GM21526 (cell line): Measurements from ENCODE around the gene KRT75.
"Not testable (repeated sequence)": the region's sequence is repeated elsewhere in the genome, so short reads cannot be mapped to it uniquely, and the experiment has no call there.

Experiments used
- ATAC-seq: cut with Tn5 transposase; IDR thresholded peaks from one replicate; pipeline ENCODE4 v1.9.1; 2021; ENCODE audit warnings: moderate library complexity; ENCODE audit not compliant: unreplicated experiment, low FRiP score

The KRT75 gene

DNA sequence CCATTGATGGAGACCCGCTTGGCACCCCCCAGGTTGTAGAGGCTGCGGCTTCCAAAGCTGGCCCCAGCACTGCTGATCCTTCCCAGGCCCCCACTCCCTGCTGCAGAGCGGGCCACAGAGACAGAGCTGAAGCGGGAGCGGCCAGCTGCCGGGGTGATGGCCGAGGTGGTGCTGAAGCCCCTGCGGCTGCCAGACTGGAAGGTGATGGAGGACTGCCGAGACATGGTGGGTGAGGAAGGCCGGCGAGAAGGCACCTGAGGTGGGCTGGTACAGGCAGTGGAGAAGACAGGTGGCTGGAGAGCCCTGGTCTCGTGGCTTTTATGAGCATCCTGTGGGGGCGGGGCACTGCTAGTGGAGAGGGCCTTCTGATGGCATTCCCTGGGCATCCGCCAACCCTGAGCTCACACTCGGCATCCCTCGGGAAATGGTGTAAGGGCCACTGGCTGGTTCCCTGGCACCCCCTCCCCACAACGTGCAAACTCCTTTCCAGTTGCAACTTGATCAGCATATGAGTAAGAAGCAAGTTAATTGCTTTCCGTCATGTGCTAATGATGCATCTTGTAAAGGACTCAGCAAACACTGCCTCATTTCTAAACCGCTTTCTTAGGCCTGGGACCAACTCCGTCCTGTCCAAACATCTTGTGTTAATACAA, at the start of gene KRT75:
Gene KRT75 (minus strand): TSS at position 291 of the 653 bp plus-strand sequence. CDS start 67 bp downstream, at position 224.
- no peak for ATAC-seq

GRCh38 chr12:52480073-52480472, 45.9 kb upstream of the KRT75 start:
- no peak for ATAC-seq

GRCh38 chr12:52477651-52478050, 43.5 kb upstream of the KRT75 start:
- no peak for ATAC-seq

GRCh38 chr12:52474212-52474611, 40.0 kb upstream of the KRT75 start:
- ATAC-seq = no peak

- no peak for ATAC-seq
Measured at GRCh38 chr12:52473768-52474167, 39.6 kb upstream of the KRT75 start, which contains the start of gene KRT6C. Gene KRT6C, minus strand, starts transcription at chr12:52473805. Its CDS starts 68 bp downstream, at chr12:52473737.

DNA sequence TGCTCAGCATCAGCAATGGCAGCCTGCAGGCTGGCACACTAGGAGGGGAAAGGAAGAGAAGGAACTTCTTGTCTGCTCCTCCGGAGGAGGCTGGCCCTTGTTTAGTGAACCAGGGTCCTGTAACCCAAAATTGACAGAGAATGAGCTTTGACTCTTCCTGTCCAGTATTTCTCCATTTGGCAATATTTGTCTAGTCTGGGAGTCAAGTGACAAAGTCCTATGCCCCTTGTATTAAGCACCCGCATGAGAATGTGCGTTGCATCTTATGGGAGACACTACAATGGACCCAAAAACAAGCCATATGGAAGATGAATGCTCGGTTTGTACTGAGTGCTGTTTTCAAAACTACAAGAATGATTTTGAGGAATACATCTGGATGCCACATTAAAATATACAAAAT, 35.7 kb upstream of the KRT75 start:
- ATAC-seq = no peak

- no peak for ATAC-seq
Measured at GRCh38 chr12:52464897-52465296, 30.7 kb upstream of the KRT75 start.

DNA sequence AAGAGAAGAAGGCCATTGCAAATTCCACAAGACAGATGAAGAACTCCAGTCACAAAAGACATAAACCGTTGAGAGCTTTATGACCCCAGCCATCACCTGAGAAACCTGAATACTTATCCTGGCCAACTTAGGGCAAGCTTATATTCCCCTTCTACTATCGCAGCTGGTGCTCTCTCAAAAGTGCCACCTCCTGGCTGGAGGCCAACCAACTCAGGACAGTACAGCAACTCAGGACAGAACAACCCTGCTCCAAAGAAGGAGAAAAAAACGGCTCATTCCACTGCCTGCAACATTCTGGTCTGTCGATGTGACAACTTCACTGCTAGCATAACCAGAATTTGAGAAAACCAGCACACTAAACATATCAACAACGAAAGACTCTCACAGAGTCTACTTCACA, 27.5 kb upstream of the KRT75 start:
- ATAC-seq = no peak

GRCh38 chr12:52458861-52459260, 24.7 kb upstream of the KRT75 start:
- ATAC-seq = no peak

GRCh38 chr12:52455821-52456220, 21.6 kb upstream of the KRT75 start:
- no peak for ATAC-seq

DNA sequence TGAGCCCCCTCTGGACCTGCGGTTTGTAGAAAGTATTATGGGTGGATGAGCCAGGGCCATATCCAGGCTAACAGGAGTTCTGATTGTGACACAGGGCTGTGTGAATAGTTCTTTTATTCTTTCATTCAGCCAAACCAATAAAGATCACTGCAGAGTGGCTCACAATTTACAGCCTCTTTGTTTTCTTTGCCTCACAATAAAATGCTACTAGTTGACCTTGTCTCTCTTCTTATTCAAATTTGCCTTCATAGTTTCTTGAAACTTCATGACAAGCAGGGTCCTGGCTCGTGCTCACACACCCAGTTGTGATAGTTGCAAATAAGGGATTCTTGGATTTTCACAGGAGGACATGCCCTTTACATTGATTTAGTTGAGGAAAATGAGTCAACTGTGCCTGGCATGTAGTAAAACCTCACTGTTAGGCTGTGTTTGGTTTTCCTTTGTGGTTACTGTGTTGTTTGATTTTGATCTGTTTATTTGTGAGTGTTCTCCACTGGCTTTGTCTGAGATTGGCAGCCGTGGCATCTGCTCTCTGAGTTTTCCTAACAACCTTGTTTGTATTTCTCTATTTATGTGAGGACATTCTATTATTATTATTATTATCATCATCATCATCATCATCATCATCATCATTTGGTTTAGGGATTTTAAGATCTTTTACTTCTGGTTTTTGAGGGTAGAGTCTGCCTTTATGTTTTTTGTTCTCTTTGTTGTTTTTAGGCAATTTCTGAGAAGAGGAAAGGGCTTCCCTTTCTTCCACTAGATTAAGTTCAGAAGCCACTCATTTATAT, 20.4 kb upstream of the KRT75 start:
- no peak for ATAC-seq

DNA sequence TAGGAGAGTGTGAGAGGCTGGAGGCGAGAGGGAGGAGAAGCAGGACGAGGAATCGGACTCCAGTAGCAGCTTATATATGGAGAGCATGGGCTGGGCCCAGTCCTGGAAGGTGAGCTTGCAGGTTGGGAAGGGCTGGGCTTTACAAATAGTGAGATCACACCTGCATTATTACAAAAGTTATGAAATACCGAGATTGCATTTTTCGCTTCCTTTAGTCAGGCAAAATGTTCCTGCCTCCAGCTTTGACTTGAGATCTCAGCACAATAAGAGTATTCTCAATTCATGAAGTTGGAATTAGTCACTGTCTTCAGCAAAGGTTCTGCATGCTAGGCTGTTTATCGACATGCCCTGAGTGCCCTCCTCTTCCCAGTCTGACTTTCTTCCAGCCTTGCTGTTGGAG, 17.9 kb upstream of the KRT75 start, which contains the start of gene KRT6B:
Gene KRT6B (minus strand): TSS at position 46 of the 400 bp plus-strand sequence. CDS start 68 bp downstream, outside the sequence.
- no peak for ATAC-seq

DNA sequence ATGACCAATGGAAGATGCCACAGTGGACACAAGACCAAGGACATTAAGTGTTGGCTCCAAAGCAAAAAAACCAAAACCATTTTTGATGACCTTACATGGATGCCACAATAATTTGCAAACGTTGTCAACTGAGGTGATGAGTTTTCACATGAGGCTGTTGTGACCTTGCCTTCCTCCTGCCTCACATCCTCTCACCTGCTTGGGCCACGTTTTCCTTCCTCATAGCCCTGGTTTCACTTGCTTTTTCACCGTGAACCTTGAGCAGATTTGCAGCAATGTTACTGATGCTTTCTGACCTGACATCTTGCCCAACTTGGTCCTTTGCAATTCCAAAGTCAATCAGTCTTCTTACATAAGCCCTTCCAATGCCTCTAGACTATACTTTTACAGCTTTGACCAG, 14.1 kb upstream of the KRT75 start:
- ATAC-seq = no peak

- not testable (repeated sequence) for ATAC-seq
Measured at GRCh38 chr12:52447196-52447595, 13.0 kb upstream of the KRT75 start.

GRCh38 chr12:52446367-52447045, 12.3 kb upstream of the KRT75 start:
- no peak for ATAC-seq

GRCh38 chr12:52445876-52446275, 11.7 kb upstream of the KRT75 start:
- no peak for ATAC-seq

DNA sequence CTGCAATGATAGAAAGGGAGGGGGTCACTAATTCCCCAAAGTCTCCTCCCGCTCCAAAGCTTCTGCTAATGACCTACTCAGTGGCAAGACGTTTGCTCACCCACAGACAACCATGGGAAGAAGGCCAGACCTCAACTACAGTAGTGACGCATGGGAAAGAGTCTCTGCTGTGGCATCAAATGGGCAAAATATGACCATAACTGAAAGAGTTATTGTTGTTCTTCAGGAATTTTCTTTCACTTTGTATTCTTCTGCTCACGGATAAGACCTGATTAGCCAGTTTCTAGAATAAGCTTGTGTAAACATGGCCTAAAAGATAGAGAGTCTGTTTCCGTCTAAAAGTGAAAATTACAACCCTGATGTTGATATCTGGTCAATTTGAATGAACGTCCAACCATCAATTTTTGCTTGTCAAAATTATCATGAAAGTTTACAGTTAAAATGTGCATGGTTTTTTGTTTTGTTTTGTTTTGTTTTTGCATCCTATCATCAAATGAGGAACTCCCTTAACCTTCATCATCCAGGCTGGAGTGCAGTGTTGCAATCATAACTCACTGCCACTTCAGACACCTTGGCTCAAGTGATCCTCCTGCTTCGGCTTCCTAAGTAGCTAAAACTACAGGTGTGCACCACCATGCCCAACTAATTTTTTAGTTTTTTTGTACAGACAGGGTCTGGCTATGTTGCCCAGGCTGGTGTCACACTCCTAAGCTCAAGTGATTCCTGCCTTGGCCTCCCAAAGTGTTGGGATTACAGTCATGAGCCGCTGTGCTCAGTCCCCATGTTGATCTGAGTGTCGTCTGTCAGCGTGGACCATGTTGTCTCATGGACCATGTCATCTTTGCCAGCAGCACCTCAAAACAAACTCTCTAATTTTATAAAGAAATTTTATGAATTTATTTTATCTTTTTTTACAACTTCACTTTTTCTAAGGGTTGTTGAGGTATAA, 10.8 kb upstream of the KRT75 start:
- ATAC-seq = no peak

- ATAC-seq = no peak
Measured at GRCh38 chr12:52443966-52444365, 9.8 kb upstream of the KRT75 start.

DNA sequence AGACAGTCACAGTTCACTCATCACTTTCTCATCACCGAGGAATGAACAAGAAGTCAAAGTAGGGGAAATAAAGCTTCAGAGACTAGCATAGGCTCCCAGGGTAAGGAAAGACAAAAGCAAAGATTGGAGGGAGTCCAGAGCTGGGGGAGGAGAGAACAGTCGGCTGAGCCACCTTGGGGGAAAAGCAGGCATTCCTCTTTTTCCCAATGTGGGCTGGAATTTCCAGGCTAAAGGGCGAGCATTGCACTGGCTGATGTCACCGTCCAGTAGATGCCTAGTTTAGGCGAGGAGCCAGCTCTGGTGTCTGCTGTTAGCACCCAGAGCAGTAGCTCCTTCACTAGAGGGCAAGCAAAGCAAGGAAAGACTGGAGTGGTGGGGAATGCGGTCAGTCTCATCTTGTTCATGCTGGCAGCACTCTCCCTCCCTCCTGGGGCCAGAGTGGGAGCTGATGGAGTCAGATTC, 8.5 kb upstream of the KRT75 start:
- no peak for ATAC-seq

DNA sequence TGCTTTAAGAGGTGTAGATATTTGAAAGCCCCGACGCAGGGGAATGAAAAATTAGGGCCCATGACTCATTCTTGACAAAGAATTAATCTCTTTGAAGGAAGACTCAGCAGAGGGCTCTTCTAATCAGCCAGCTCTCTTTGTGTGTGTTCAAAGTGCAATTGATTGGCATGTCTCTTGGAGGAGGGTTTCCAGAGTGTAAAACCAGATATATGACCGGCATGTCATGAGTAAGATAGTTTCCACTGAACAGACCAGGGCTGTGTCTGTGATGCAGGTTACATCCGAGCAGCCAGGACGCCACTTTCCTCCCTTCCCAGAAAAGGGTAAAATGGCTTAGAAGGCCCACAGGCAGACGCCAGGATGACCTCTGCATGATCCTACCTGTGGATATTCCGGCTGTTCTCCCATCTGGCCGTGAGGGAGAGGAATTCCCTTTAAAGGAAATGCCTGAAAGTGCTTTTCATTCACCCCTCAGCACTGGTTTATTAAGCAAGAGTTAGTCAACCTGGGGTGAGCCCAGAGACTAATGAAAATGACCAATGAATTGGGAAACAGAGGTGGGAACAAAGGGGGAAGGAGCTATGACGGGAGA, 7.2 kb upstream of the KRT75 start:
- ATAC-seq = no peak
